WTC11 (cell line): ENCODE measurements around the gene ATP7A. TPM values are rescaled to one million over a fixed set of nuclear protein-coding genes. Genes with fewer than 3 reads are reported as not detected.

Experiments
- ATAC-seq: fragments of 200-7000 bp; cut with Tn5 transposase; 2 replicates; pipeline ENCODE4 v1.10.0; 2021; ENCODE audit warnings: mild to moderate bottlenecking, moderate library complexity
- CTCF ChIA-PET: fragments of 300-600 bp; sonication (Branson Sonifier 250); formaldehyde crosslinking; loops from one replicate; lab custom pipeline; 2021; ENCODE audit warnings: antibody characterized with exemption; lab: Charles Lee
- POLR2A ChIA-PET: fragments of 350-600 bp; sonication (Branson Sonifier 250); formaldehyde crosslinking; loops from one replicate; lab custom pipeline; 2021; ENCODE audit warnings: antibody characterized with exemption; lab: Charles Lee
- DNase-seq: peaks from one replicate; pipeline ENCODE4 v3.0.0; 2021; ENCODE audit warnings: low spot score
- H3K27ac Mint-ChIP-seq: 2 replicates; pipeline ENCODE4 v1.8.0; 2021; ENCODE audit warnings: mixed read lengths
- H3K27me3 Mint-ChIP-seq: 2 replicates; pipeline ENCODE4 v1.8.0; 2021; ENCODE audit warnings: low read depth, mild to moderate bottlenecking, moderate library complexity, mixed read lengths
- H3K36me3 Mint-ChIP-seq: 2 replicates; pipeline ENCODE4 v1.8.0; 2021; ENCODE audit warnings: mixed read lengths
- H3K4me1 Mint-ChIP-seq: 2 replicates; pipeline ENCODE4 v1.8.0; 2022; ENCODE audit warnings: mixed read lengths
- H3K4me3 Mint-ChIP-seq: 2 replicates; pipeline ENCODE4 v1.8.0; 2021; ENCODE audit warnings: mild to moderate bottlenecking, moderate library complexity, mixed read lengths
- H3K9me3 Mint-ChIP-seq: 2 replicates; pipeline ENCODE4 v1.8.0; 2021; ENCODE audit warnings: mixed read lengths
- ATF1 ChIP-seq: sonication (generic); formaldehyde crosslinking; IDR thresholded peaks from 2 replicates; pipeline ENCODE4 v1.8.1; 2023; ENCODE audit warnings: mild to moderate bottlenecking, moderate library complexity, missing genetic modification reagents
- ELF4 ChIP-seq: sonication (generic); formaldehyde crosslinking; IDR thresholded peaks from 2 replicates; pipeline ENCODE4 v1.8.1; 2022; ENCODE audit warnings: low read depth, mild to moderate bottlenecking, moderate library complexity, missing genetic modification reagents
- ETV6 ChIP-seq: sonication (generic); formaldehyde crosslinking; IDR thresholded peaks from 2 replicates; pipeline ENCODE4 v1.8.1; 2022; ENCODE audit warnings: mild to moderate bottlenecking, missing genetic modification reagents
- FOXP1 ChIP-seq: sonication (generic); formaldehyde crosslinking; IDR thresholded peaks from 2 replicates; pipeline ENCODE4 v1.8.0; 2022; ENCODE audit warnings: missing genetic modification reagents, mild to moderate bottlenecking, moderate library complexity, borderline replicate concordance
- NFATC4 ChIP-seq: fragments of 250-450 bp; sonication (Bioruptor Pico); IDR thresholded peaks from 2 replicates; pipeline ENCODE4 v1.9.0; 2021; ENCODE audit warnings: mild to moderate bottlenecking
- RELA ChIP-seq: sonication (generic); formaldehyde crosslinking; IDR thresholded peaks from 2 replicates; pipeline ENCODE4 v1.8.1; 2022; ENCODE audit warnings: missing genetic modification reagents, mild to moderate bottlenecking, borderline replicate concordance
- SMAD3 ChIP-seq: sonication (generic); formaldehyde crosslinking; IDR thresholded peaks from 2 replicates; pipeline ENCODE4 v1.8.0; 2022; ENCODE audit warnings: missing genetic modification reagents, mild to moderate bottlenecking, borderline replicate concordance
- TEAD1 ChIP-seq: sonication (generic); formaldehyde crosslinking; IDR thresholded peaks from 2 replicates; pipeline ENCODE4 v1.8.0; 2022; ENCODE audit warnings: mild to moderate bottlenecking, missing genetic modification reagents
- ZNF232 ChIP-seq: sonication (generic); formaldehyde crosslinking; IDR thresholded peaks from 2 replicates; pipeline ENCODE4 v1.8.0; 2022; ENCODE audit warnings: mild to moderate bottlenecking, missing genetic modification reagents
- total RNA-seq: library from RNA; stranded (reverse); gene quantifications from 3 replicates; pipeline ENCODE4 v1.2.3, GENCODE V29; 2021
- TF ChIP-seq, protein P1 (sequence below): sonication (generic); formaldehyde crosslinking; IDR thresholded peaks from 2 replicates; pipeline ENCODE4 v1.8.0; 2022; ENCODE audit warnings: mild to moderate bottlenecking, missing genetic modification reagents
- TF ChIP-seq, protein P2 (sequence below): sonication (generic); formaldehyde crosslinking; IDR thresholded peaks from 2 replicates; pipeline ENCODE4 v1.8.0; 2022; ENCODE audit warnings: mild to moderate bottlenecking, missing genetic modification reagents
- TF ChIP-seq, protein P3 (sequence below): sonication (generic); formaldehyde crosslinking; conservative IDR thresholded peaks from 2 replicates; pipeline ENCODE4 v1.8.1; 2022; ENCODE audit warnings: mild to moderate bottlenecking, missing genetic modification reagents
- TF ChIP-seq, protein P4 (sequence below): sonication (generic); formaldehyde crosslinking; IDR thresholded peaks from 2 replicates; pipeline ENCODE4 v1.8.1; 2023; ENCODE audit warnings: mild to moderate bottlenecking, missing genetic modification reagents
- TF ChIP-seq, protein P5 (sequence below): sonication (generic); formaldehyde crosslinking; IDR thresholded peaks from 2 replicates; pipeline ENCODE4 v1.8.1; 2023; ENCODE audit warnings: mild to moderate bottlenecking, missing genetic modification reagents, borderline replicate concordance
- TF ChIP-seq, protein P6 (sequence below): fragments of 250-450 bp; sonication (Bioruptor Pico); IDR thresholded peaks from 2 replicates; pipeline ENCODE4 v1.9.0; 2021; ENCODE audit warnings: moderate library complexity, mild to moderate bottlenecking, inconsistent platforms, borderline replicate concordance

ATP7A gene
- total RNA-seq, 1 experiment from 2014 or later, result 2.8 TPM

DNA sequence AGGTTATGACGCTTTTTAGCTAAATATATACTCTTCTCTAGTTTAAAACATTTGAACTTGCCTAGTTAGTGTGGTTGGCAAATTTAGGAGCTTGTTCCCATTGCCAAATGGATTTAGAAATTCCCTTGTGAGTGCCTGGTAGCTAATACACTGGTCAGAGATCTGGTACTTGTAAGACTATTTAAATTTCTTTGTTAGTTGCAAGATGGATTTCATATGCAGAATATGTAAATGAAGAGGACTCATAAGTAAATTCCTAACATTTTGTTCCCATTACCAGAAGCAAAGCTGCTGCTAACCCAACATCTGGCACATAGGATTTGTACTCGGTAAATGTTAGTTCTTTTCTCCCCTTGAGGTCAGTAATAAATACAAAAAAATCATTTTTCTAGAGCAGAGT is 137.6 kb downstream of the ATP7A start (continued):
- TF ChIP-seq, protein P1, sequence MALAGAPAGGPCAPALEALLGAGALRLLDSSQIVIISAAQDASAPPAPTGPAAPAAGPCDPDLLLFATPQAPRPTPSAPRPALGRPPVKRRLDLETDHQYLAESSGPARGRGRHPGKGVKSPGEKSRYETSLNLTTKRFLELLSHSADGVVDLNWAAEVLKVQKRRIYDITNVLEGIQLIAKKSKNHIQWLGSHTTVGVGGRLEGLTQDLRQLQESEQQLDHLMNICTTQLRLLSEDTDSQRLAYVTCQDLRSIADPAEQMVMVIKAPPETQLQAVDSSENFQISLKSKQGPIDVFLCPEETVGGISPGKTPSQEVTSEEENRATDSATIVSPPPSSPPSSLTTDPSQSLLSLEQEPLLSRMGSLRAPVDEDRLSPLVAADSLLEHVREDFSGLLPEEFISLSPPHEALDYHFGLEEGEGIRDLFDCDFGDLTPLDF, result no peak
- TF ChIP-seq ELF4 (CRISPR knock-in tag) (no peak), ATF1 (CRISPR knock-in tag) (no peak), FOXP1 (CRISPR knock-in tag) (no peak), ETV6 (CRISPR knock-in tag) (no peak), NFATC4 (CRISPR knock-in tag) (no peak), TEAD1 (CRISPR knock-in tag) (no peak)
- TF ChIP-seq, protein P2, sequence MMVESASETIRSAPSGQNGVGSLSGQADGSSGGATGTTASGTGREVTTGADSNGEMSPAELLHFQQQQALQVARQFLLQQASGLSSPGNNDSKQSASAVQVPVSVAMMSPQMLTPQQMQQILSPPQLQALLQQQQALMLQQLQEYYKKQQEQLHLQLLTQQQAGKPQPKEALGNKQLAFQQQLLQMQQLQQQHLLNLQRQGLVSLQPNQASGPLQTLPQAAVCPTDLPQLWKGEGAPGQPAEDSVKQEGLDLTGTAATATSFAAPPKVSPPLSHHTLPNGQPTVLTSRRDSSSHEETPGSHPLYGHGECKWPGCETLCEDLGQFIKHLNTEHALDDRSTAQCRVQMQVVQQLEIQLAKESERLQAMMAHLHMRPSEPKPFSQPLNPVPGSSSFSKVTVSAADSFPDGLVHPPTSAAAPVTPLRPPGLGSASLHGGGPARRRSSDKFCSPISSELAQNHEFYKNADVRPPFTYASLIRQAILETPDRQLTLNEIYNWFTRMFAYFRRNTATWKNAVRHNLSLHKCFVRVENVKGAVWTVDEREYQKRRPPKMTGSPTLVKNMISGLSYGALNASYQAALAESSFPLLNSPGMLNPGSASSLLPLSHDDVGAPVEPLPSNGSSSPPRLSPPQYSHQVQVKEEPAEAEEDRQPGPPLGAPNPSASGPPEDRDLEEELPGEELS, result no peak
- TF ChIP-seq, protein P3, sequence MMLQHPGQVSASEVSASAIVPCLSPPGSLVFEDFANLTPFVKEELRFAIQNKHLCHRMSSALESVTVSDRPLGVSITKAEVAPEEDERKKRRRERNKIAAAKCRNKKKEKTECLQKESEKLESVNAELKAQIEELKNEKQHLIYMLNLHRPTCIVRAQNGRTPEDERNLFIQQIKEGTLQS, result no peak
- TF ChIP-seq, protein P4, sequence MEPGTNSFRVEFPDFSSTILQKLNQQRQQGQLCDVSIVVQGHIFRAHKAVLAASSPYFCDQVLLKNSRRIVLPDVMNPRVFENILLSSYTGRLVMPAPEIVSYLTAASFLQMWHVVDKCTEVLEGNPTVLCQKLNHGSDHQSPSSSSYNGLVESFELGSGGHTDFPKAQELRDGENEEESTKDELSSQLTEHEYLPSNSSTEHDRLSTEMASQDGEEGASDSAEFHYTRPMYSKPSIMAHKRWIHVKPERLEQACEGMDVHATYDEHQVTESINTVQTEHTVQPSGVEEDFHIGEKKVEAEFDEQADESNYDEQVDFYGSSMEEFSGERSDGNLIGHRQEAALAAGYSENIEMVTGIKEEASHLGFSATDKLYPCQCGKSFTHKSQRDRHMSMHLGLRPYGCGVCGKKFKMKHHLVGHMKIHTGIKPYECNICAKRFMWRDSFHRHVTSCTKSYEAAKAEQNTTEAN (CRISPR knock-in tag), result no peak
- TF ChIP-seq, protein P5, sequence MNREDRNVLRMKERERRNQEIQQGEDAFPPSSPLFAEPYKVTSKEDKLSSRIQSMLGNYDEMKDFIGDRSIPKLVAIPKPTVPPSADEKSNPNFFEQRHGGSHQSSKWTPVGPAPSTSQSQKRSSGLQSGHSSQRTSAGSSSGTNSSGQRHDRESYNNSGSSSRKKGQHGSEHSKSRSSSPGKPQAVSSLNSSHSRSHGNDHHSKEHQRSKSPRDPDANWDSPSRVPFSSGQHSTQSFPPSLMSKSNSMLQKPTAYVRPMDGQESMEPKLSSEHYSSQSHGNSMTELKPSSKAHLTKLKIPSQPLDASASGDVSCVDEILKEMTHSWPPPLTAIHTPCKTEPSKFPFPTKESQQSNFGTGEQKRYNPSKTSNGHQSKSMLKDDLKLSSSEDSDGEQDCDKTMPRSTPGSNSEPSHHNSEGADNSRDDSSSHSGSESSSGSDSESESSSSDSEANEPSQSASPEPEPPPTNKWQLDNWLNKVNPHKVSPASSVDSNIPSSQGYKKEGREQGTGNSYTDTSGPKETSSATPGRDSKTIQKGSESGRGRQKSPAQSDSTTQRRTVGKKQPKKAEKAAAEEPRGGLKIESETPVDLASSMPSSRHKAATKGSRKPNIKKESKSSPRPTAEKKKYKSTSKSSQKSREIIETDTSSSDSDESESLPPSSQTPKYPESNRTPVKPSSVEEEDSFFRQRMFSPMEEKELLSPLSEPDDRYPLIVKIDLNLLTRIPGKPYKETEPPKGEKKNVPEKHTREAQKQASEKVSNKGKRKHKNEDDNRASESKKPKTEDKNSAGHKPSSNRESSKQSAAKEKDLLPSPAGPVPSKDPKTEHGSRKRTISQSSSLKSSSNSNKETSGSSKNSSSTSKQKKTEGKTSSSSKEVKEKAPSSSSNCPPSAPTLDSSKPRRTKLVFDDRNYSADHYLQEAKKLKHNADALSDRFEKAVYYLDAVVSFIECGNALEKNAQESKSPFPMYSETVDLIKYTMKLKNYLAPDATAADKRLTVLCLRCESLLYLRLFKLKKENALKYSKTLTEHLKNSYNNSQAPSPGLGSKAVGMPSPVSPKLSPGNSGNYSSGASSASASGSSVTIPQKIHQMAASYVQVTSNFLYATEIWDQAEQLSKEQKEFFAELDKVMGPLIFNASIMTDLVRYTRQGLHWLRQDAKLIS (CRISPR knock-in tag), result no peak

DNA sequence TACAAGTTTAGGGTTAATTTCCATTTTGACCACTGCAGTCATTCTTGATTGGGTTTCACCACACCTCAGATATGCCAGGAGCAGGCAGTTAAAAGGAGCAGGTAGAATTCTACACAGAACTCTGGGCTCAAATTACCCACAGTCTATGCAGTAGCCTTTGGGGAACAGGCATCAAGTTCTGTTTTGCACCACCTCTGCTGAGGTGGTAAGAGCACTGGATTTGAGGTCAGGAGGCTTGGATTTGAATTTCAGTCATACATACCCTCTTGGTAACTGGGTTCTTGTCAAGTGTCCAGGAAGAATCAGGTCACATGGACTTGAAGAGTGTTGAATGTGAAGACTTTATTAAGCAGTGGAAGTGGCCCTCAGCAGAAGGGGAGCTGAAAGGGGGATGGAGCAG is 153.2 kb downstream of the ATP7A start:
- no peaks in the 10 kb centered on the region for H3K27me3 Mint-ChIP-seq
- no peak overlapping the region for H3K4me3 Mint-ChIP-seq
- CTCF ChIA-PET, result no interaction called here
- ATAC-seq, result no peak
- DNase-seq, result no peak
- H3K4me1 Mint-ChIP-seq, result no peaks in the 10 kb centered on the region
- POLR2A ChIA-PET, result no interaction called here
- TF ChIP-seq RELA (CRISPR knock-in tag), result no peak
- TF ChIP-seq, protein P6, sequence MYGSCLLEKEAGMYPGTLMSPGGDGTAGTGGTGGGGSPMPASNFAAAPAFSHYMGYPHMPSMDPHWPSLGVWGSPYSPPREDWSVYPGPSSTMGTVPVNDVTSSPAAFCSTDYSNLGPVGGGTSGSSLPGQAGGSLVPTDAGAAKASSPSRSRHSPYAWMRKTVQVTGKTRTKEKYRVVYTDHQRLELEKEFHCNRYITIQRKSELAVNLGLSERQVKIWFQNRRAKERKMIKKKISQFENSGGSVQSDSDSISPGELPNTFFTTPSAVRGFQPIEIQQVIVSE (CRISPR knock-in tag), result no peak
- no peak for TF ChIP-seq SMAD3 (CRISPR knock-in tag)
- no peak for TF ChIP-seq ELF4 (CRISPR knock-in tag)
- TF ChIP-seq, protein P5 (CRISPR knock-in tag), result no peak
- no peak for TF ChIP-seq ZNF232 (CRISPR knock-in tag)
- TF ChIP-seq, all 79 proteins: peak for 0
- peaks cover 7% of the 10 kb centered on the region for H3K9me3 Mint-ChIP-seq
- no peak overlapping the region for H3K27ac Mint-ChIP-seq
- H3K36me3 Mint-ChIP-seq, result no peaks in the 10 kb centered on the region
